GM23248 (cell line): ENCODE measurements around the gene COPB1. TPM values are rescaled to one million over a fixed set of nuclear protein-coding genes. Genes with fewer than 3 reads are reported as not detected.

Experiments
- DNase-seq: peaks from one replicate; pipeline ENCODE4 v3.0.0-alpha.2; 2015
- H2AFZ ChIP-seq: fragments of 200-600 bp; sonication (generic); 2 replicates; pipeline ENCODE4 v1.6.1; 2016; ENCODE audit warnings: antibody characterized with exemption
- H3F3A ChIP-seq: fragments of 200-600 bp; sonication (generic); 2 replicates; pipeline ENCODE4 v1.6.1; 2016; ENCODE audit warnings: mild to moderate bottlenecking, antibody characterized with exemption, mixed run types; ENCODE audit not compliant: insufficient read depth
- H3K27ac ChIP-seq: fragments of 200-600 bp; sonication (generic); 2 replicates; pipeline ENCODE4 v1.5.1; 2016; ENCODE audit warnings: mild to moderate bottlenecking
- H3K27me3 ChIP-seq: fragments of 200-600 bp; sonication (generic); replicated peaks from 2 replicates; pipeline ENCODE4 v1.6.1; 2016; ENCODE audit warnings: mild to moderate bottlenecking; ENCODE audit not compliant: insufficient read depth
- H3K36me3 ChIP-seq: fragments of 200-600 bp; sonication (generic); 2 replicates; pipeline ENCODE4 v1.6.1; 2016; ENCODE audit warnings: low read depth, mild to moderate bottlenecking
- H3K4me1 ChIP-seq: fragments of 200-600 bp; sonication (generic); 2 replicates; pipeline ENCODE4 v1.6.1; 2016; ENCODE audit warnings: mild to moderate bottlenecking; ENCODE audit not compliant: insufficient read depth
- H3K4me2 ChIP-seq: fragments of 200-600 bp; sonication (generic); one replicate; pipeline ENCODE4 v1.6.1; 2016; ENCODE audit warnings: mild to moderate bottlenecking; ENCODE audit not compliant: unreplicated experiment
- H3K4me3 ChIP-seq: fragments of 200-600 bp; sonication (generic); 2 replicates; pipeline ENCODE4 v1.5.1; 2016; ENCODE audit warnings: mild to moderate bottlenecking
- H3K79me2 ChIP-seq: fragments of 200-600 bp; sonication (generic); 2 replicates; pipeline ENCODE4 v1.6.1; 2016; ENCODE audit warnings: mild to moderate bottlenecking; ENCODE audit not compliant: insufficient read depth
- H3K9ac ChIP-seq: fragments of 200-600 bp; sonication (generic); 2 replicates; pipeline ENCODE4 v1.6.1; 2016; ENCODE audit warnings: mild to moderate bottlenecking
- H3K9me2 ChIP-seq: fragments of 200-600 bp; sonication (generic); 2 replicates; pipeline ENCODE4 v1.6.1; 2016; ENCODE audit warnings: mixed run types, mild to moderate bottlenecking, moderate library complexity; ENCODE audit not compliant: insufficient read depth
- H3K9me3 ChIP-seq: fragments of 200-600 bp; sonication (generic); one replicate; pipeline ENCODE4 v1.6.1; 2017; ENCODE audit warnings: low read depth
- H4K20me1 ChIP-seq: fragments of 200-600 bp; sonication (generic); 2 replicates; pipeline ENCODE4 v1.6.0; 2016; ENCODE audit not compliant: insufficient read depth
- EZH2 ChIP-seq: fragments of 200-600 bp; sonication (generic); IDR thresholded peaks from 2 replicates; pipeline ENCODE4 v1.6.1; 2018; ENCODE audit warnings: antibody characterized with exemption, mild to moderate bottlenecking; ENCODE audit not compliant: insufficient read depth, poor library complexity, severe bottlenecking
- EZH2phosphoT487 ChIP-seq: fragments of 200-600 bp; sonication (generic); IDR thresholded peaks from 2 replicates; pipeline ENCODE4 v1.6.1; 2018; ENCODE audit warnings: antibody characterized with exemption, moderate library complexity, mild to moderate bottlenecking, low read depth; ENCODE audit not compliant: insufficient read depth
- WGBS, 2 experiments: methylation state at CpG; one replicate each; pipeline ENCODE4 v1.1.6; 2015 to 2017; ENCODE audit warnings: low lambda C conversion rate in 2 of 2, low coverage in 1 of 2; ENCODE audit errors: missing lambda C conversion rate in 2 of 2; 5-methylcytosine and 5-hydroxymethylcytosine counted together
- in situ Hi-C: fragments of 300-500 bp; cut with MboI; formaldehyde crosslinking; loops from 2 replicates; pipeline ENCODE4 v1.15.0; 2020
- polyA plus RNA-seq: library from polyadenylated mRNA; unstranded; fragments of >200 nt; fragmentation: Nextera tagmentation; extraction: Ambion mirVana; gene quantifications from 2 replicates; pipeline ENCODE4 v1.2.1, GENCODE V29; 2016
- total RNA-seq: library from RNA; depleted of rRNA; stranded (reverse); fragments of >200 nt; shearing (Covaris generic); gene quantifications from 2 replicates; pipeline ENCODE4 v1.2.3, GENCODE V29; 2014

COPB1 gene
- total and polyA plus RNA-seq, 2 experiments from 2014 or later, result 192 to 302 TPM

- TF ChIP-seq EZH2phosphoT487 (no peak), EZH2 (no peak)
- Histone ChIP-seq H4K20me1 (no peaks in the 10 kb centered on the region), H3K9me3 (no peaks in the 10 kb centered on the region), H3K4me1 (peaks cover 8% of the 10 kb centered on the region), H3F3A (peaks cover 77% of the 10 kb centered on the region), H3K4me3 (no peak overlapping the region), H3K4me2 (no peak overlapping the region), H3K9me2 (no peaks in the 10 kb centered on the region), H3K36me3 (peaks cover 68% of the 10 kb centered on the region), H2AFZ (no peak overlapping the region), H3K79me2 (peaks cover 19% of the 10 kb centered on the region), H3K27ac (peak overlapping the region; percentile 54), H3K9ac (no peak overlapping the region), H3K27me3 (no peaks in the 10 kb centered on the region)
- peak; percentile 88 for DNase-seq
- in situ Hi-C loops, result no loop called here
- 32 to 42% methylated on average over 3 of the region's 3 CpGs for WGBS, 2 experiments
Observed at GRCh38 chr11:14506532-14506931, 6.9 kb upstream of the COPB1 start.

- 95 to 100% methylated on average over 1 of the region's 1 CpG for WGBS, 2 experiments
- H3K4me2 ChIP-seq, result no peak overlapping the region
- peaks cover 79% of the 10 kb centered on the region for H3F3A ChIP-seq
- no peak for DNase-seq
- in situ Hi-C loops, result no loop called here
- H4K20me1 ChIP-seq, result no peaks in the 10 kb centered on the region
- H2AFZ ChIP-seq, result no peak overlapping the region
- H3K9me3 ChIP-seq, result no peaks in the 10 kb centered on the region
- no peak overlapping the region for H3K9ac ChIP-seq
- peaks cover 28% of the 10 kb centered on the region for H3K79me2 ChIP-seq
- peaks cover 45% of the 10 kb centered on the region for H3K36me3 ChIP-seq
- TF ChIP-seq EZH2phosphoT487 (no peak), EZH2 (no peak)
- H3K4me1 ChIP-seq, result peaks cover 15% of the 10 kb centered on the region
- H3K27ac ChIP-seq, result no peak overlapping the region
- no peaks in the 10 kb centered on the region for H3K9me2 ChIP-seq
- H3K4me3 ChIP-seq, result no peak overlapping the region
- H3K27me3 ChIP-seq, result no peaks in the 10 kb centered on the region
Observed at GRCh38 chr11:14503023-14503422, 3.4 kb upstream of the COPB1 start.

- Histone ChIP-seq H3K9me3 (no peaks in the 10 kb centered on the region), H3K4me2 (no peak overlapping the region), H3F3A (peaks cover 79% of the 10 kb centered on the region), H3K79me2 (peaks cover 38% of the 10 kb centered on the region), H3K36me3 (peaks cover 45% of the 10 kb centered on the region), H3K9ac (no peak overlapping the region), H2AFZ (no peak overlapping the region), H3K4me3 (no peak overlapping the region), H4K20me1 (peaks cover 3% of the 10 kb centered on the region; the same call in 1 of the 2 replicates), H3K27ac (0 out of 2 replicates have a peak overlapping the region, but pooled peaks have one; percentile 82), H3K4me1 (peaks cover 25% of the 10 kb centered on the region), H3K27me3 (no peaks in the 10 kb centered on the region), H3K9me2 (no peaks in the 10 kb centered on the region)
- TF ChIP-seq EZH2 (no peak), EZH2phosphoT487 (no peak)
- 93 to 98% methylated on average over 4 of the region's 4 CpGs for WGBS, 2 experiments
- DNase-seq, result no peak
- in situ Hi-C loops, result no loop called here
Observed at GRCh38 chr11:14502039-14502438, 2.4 kb upstream of the COPB1 start.

GRCh38 chr11:14500181-14500651 is 605 bp upstream of the COPB1 start:
- Histone ChIP-seq H3F3A (peaks cover 72% of the 10 kb centered on the region), H2AFZ (peak overlapping the region; percentile 95), H3K4me2 (peak overlapping the region; percentile 100), H3K27me3 (no peaks in the 10 kb centered on the region), H3K9me2 (no peaks in the 10 kb centered on the region), H3K9me3 (no peaks in the 10 kb centered on the region), H3K9ac (peak overlapping the region; percentile 95), H3K79me2 (peaks cover 45% of the 10 kb centered on the region), H3K36me3 (peaks cover 45% of the 10 kb centered on the region), H3K4me1 (peaks cover 31% of the 10 kb centered on the region; the same call in 1 of the 2 replicates), H3K4me3 (peak overlapping the region; percentile 89), H3K27ac (peak overlapping the region; percentile 82), H4K20me1 (peaks cover 7% of the 10 kb centered on the region; the same call in 1 of the 2 replicates)
- no peak for TF ChIP-seq EZH2phosphoT487
- TF ChIP-seq EZH2, result no peak
- peak; percentile 82 for DNase-seq
- in situ Hi-C loops, result no loop called here
- 1 to 2% methylated on average over 6 of the region's 6 CpGs for WGBS, 2 experiments
